Neural crest cell (in vitro differentiated cells): ENCODE measurements around the gene FER1L5. TPM values are rescaled to one million over a fixed set of nuclear protein-coding genes. Genes with fewer than 3 reads are reported as not detected.

Experiments
- DNase-seq: peaks from one replicate; pipeline ENCODE4 v3.0.0; 2021; ENCODE audit warnings: low read depth, mixed read lengths, low spot score
- H3K27ac Mint-ChIP-seq: one replicate; pipeline ENCODE4 v1.8.0; 2021; ENCODE audit warnings: mild to moderate bottlenecking, mixed read lengths; ENCODE audit not compliant: unreplicated experiment
- H3K27me3 Mint-ChIP-seq: 2 replicates; pipeline ENCODE4 v1.8.0; 2021; ENCODE audit warnings: low read depth, mild to moderate bottlenecking, mixed read lengths
- H3K36me3 Mint-ChIP-seq: 2 replicates; pipeline ENCODE4 v1.8.0; 2021; ENCODE audit warnings: low read depth, mild to moderate bottlenecking, mixed read lengths
- H3K4me1 Mint-ChIP-seq: 2 replicates; pipeline ENCODE4 v1.8.0; 2021; ENCODE audit warnings: mixed read lengths
- H3K4me3 Mint-ChIP-seq: one replicate; pipeline ENCODE4 v1.8.0; 2021; ENCODE audit warnings: mild to moderate bottlenecking, mixed read lengths
- H3K9me3 Mint-ChIP-seq: 2 replicates; pipeline ENCODE4 v1.8.0; 2021; ENCODE audit warnings: mixed read lengths
- CTCF ChIP-seq: fragments of 200-600 bp; sonication (generic); conservative IDR thresholded peaks from 2 replicates; pipeline ENCODE4 v1.5.0; 2021; ENCODE audit warnings: antibody characterized with exemption, mild to moderate bottlenecking
- total RNA-seq: library from RNA; stranded (reverse); gene quantifications from 2 replicates; pipeline ENCODE4 v1.2.1, GENCODE V29; 2021

The FER1L5 gene
- total RNA-seq, 1 donor from 2014 or later, result 0.89 TPM

- H3K4me1 Mint-ChIP-seq, result no peaks in the 10 kb centered on the region
- no peaks in the 10 kb centered on the region for H3K9me3 Mint-ChIP-seq
- no peak overlapping the region for H3K4me3 Mint-ChIP-seq
- no peaks in the 10 kb centered on the region for H3K27me3 Mint-ChIP-seq
- DNase-seq, result no peak
- TF ChIP-seq CTCF, result no peak
- H3K27ac Mint-ChIP-seq, result no peak overlapping the region
- no peaks in the 10 kb centered on the region for H3K36me3 Mint-ChIP-seq
These were observed 49.8 kb downstream of the FER1L5 start for GRCh38 chr2:96692094-96692971.

GRCh38 chr2:96693286-96694200, 51.0 kb downstream of the FER1L5 start:
- Mint-ChIP-seq H3K4me1 (no peaks in the 10 kb centered on the region), H3K27me3 (no peaks in the 10 kb centered on the region), H3K27ac (peak overlapping the region; percentile 27), H3K36me3 (no peaks in the 10 kb centered on the region), H3K4me3 (no peak overlapping the region), H3K9me3 (no peaks in the 10 kb centered on the region)
- no peak for DNase-seq
- TF ChIP-seq CTCF, result no peak

- no peak overlapping the region for H3K4me3 Mint-ChIP-seq
- H3K27ac Mint-ChIP-seq, result peak overlapping the region; percentile 84
- DNase-seq, result no peak
- H3K27me3 Mint-ChIP-seq, result no peaks in the 10 kb centered on the region
- no peak for TF ChIP-seq CTCF
- H3K9me3 Mint-ChIP-seq, result no peaks in the 10 kb centered on the region
- no peaks in the 10 kb centered on the region for H3K4me1 Mint-ChIP-seq
- no peaks in the 10 kb centered on the region for H3K36me3 Mint-ChIP-seq
These were observed 51.7 kb downstream of the FER1L5 start for GRCh38 chr2:96694279-96694678.

- Mint-ChIP-seq H3K27me3 (no peaks in the 10 kb centered on the region), H3K36me3 (no peaks in the 10 kb centered on the region), H3K4me1 (no peaks in the 10 kb centered on the region), H3K27ac (no peak overlapping the region), H3K9me3 (no peaks in the 10 kb centered on the region), H3K4me3 (no peak overlapping the region)
- no peak for TF ChIP-seq CTCF
- no peak for DNase-seq
These were observed 52.4 kb downstream of the FER1L5 start for GRCh38 chr2:96694816-96695455.

GRCh38 chr2:96695602-96696001, 53.0 kb downstream of the FER1L5 start:
- no peak for TF ChIP-seq CTCF
- Mint-ChIP-seq H3K4me3 (no peak overlapping the region), H3K27ac (no peak overlapping the region), H3K4me1 (no peaks in the 10 kb centered on the region), H3K36me3 (no peaks in the 10 kb centered on the region), H3K27me3 (no peaks in the 10 kb centered on the region), H3K9me3 (no peaks in the 10 kb centered on the region)
- no peak for DNase-seq
